LNCaP clone FGC (cell line): Measurements from ENCODE around the gene UBE2K.
"Not testable (repeated sequence)": the region's sequence is repeated elsewhere in the genome, so short reads cannot be mapped to it uniquely, and the experiment has no call there.

ENCODE experiments used
- DNase-seq: peaks from one replicate; pipeline ENCODE4 v3.0.0-alpha.2; 2011; ENCODE audit warnings: low read depth
- H3K4me3 ChIP-seq: 2 replicates; pipeline ENCODE4 v1.5.1; 2011; ENCODE audit warnings: mild to moderate bottlenecking, low read depth, low read length, control low read depth
- TF ChIP-seq, protein P1 (sequence below): IDR thresholded peaks from 2 replicates; pipeline ENCODE4 v1.5.1; 2012; ENCODE audit warnings: mild to moderate bottlenecking; ENCODE audit not compliant: control insufficient read depth, insufficient read depth; ENCODE audit errors: extremely low read depth

UBE2K gene

DNA sequence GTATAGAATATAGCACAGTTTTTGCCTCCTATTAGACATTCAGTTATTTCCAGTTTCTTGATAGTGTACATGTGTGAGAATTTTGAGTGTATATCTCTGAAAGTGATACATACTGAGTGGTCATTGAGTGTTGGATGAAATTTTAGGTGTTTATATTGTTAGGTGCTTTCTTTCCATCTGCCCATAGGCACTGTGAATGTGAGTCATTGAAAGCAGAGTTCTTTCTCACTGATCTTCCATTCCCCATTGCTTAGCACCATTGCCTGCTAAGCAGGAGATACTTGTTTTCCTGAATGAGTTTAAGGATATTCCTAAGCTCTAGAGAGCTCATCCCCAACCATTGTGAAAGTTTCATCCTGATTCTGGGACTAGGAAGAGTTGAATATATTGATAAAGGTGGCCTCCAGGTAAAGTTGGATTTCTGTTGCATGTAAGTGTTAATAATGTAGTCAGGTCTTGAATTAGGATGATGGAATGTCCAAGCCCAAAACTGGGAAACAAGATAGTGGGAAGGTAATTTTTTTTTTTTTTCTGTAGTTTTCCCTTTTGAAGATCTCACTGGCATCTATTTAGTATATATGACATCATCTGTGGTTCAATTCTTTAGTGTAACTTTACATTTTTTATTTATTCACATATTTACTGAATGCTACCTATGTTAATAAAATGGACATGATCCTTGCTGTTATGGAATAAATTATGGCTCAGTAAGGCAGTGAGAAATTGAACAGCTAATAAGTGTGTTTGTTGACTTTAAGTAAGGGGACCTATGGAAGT, 22.1 kb downstream of the UBE2K start:
- no peak overlapping the region for H3K4me3 ChIP-seq
- no peak for DNase-seq
- TF ChIP-seq, protein P1, sequence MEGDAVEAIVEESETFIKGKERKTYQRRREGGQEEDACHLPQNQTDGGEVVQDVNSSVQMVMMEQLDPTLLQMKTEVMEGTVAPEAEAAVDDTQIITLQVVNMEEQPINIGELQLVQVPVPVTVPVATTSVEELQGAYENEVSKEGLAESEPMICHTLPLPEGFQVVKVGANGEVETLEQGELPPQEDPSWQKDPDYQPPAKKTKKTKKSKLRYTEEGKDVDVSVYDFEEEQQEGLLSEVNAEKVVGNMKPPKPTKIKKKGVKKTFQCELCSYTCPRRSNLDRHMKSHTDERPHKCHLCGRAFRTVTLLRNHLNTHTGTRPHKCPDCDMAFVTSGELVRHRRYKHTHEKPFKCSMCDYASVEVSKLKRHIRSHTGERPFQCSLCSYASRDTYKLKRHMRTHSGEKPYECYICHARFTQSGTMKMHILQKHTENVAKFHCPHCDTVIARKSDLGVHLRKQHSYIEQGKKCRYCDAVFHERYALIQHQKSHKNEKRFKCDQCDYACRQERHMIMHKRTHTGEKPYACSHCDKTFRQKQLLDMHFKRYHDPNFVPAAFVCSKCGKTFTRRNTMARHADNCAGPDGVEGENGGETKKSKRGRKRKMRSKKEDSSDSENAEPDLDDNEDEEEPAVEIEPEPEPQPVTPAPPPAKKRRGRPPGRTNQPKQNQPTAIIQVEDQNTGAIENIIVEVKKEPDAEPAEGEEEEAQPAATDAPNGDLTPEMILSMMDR: no peak

DNA sequence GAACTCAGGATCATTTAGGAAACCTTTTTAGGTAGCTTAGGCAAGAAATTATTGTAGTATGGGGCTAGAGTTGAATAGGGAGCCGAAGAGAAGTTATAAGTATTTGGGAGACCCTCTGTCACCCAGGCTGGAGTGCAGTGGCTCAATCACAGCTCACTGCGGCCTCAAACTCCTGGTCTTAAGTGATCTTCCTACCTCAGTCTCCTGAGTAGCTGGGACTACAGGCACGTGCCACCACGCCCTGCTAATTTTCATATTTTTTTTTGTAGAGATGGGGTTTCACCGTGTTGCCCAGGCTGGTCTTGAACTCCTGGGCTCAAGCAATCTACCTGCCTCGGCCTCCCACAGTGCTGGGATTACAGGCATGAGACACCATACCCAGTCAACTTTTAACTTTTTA, 23.3 kb downstream of the UBE2K start:
- not testable (repeated sequence) for DNase-seq, H3K4me3 ChIP-seq

DNA sequence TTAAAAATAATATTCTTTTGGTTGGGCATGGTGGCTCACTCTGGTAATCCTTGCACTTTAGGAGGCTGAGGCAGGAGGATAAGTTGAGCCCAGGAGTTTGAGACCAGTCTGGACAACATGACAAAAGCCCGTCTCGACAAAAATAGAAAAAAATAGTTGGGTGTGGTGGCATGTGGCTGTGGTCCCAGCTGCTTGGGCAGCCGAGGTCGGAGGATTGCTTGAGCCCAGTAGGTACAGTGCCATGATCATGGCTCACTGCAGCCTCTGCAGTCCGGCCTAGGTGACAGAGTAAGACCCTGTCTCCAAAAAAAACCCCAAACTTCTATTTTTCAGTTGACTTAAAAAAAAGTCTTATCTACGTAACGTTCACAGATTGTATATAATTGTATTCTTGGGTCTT, 23.9 kb downstream of the UBE2K start:
- TF ChIP-seq, protein P1: no peak
- no peak for DNase-seq

DNA sequence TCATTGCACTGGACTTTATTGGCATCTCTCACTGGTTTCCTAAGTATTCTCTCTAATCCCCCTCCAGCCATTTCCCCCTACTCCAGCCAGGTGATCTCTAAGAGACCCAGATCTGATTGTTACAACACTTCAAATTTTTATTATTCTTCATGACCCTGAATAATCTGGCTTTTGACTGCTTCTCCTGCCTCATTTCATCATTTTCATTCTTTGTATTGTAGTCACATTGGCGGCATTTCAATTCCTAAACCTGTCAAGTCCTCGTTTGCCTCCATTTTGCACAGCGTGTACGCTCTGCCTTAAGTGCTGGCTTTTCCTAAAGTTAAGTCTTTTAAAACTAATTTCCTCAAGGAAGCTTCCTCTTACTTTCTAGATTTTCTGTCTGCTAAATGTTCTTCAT, 31.6 kb downstream of the UBE2K start:
- H3K4me3 ChIP-seq: no peak overlapping the region
- no peak for DNase-seq
- TF ChIP-seq, protein P1: no peak

More for the DNA sequence above, 23.9 kb downstream of the UBE2K start:
- no peak overlapping the region for H3K4me3 ChIP-seq

DNA sequence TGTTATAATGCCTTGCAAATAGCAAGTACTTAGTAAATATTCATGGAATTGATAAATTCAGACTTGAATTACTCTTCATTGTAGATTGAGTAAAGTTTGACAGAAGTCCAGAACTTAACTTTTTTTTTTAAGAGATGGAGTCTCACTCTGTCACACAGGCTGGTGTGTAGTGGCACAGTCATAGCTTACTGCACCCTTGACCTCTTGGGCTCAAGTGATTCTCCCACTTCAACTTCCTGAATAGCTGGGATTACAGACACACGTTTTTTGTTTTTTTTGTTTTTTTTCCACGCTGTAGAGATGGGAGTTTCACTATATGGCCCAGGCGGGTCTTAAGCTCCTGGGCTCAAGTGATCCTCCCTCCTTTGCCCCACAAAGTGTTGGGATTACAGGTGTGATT, 32.1 kb downstream of the UBE2K start:
- TF ChIP-seq, protein P1: no peak
- no peak for DNase-seq
- no peak overlapping the region for H3K4me3 ChIP-seq

DNA sequence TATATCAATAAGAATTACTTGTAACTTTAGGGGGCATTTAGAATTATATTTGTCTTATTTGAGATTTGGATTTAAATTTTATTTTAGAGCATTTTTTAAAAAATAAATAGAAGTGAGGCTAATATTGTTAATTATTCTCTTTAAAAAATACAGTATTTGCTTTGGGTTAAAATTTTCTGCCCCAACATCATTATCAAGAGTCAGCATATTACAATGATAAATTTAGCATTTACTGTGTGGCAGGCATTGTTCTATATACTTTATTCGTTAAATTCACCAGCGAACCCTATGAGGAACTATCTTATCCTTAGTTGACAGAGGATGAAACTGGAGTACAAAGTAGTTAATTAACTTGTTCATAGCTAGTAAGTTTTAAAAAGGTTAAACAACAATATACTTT, 34.0 kb downstream of the UBE2K start:
- H3K4me3 ChIP-seq: no peak overlapping the region
- DNase-seq: no peak
- TF ChIP-seq, protein P1: no peak

DNA sequence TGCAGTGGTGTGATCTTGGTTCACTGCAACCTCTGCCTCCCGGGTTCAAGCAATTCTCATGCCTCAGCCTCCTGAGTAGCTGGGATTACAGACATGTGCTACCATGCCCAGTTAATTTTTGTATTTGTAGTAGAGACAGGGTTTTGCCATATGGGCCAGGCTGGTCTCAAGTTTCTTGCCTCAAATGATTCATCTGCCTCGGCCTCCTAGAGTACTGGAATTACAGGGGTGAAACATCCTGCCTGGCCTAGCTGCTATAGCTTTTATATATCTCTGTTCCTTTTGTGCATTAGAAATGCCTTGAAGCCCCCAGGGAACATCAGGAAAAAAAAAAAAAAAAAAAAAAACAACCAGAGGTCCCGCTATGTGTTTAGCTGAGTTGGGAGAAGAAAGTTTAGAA, 34.8 kb downstream of the UBE2K start:
- DNase-seq: no peak
- TF ChIP-seq, protein P1: no peak
- H3K4me3 ChIP-seq: no peak overlapping the region

DNA sequence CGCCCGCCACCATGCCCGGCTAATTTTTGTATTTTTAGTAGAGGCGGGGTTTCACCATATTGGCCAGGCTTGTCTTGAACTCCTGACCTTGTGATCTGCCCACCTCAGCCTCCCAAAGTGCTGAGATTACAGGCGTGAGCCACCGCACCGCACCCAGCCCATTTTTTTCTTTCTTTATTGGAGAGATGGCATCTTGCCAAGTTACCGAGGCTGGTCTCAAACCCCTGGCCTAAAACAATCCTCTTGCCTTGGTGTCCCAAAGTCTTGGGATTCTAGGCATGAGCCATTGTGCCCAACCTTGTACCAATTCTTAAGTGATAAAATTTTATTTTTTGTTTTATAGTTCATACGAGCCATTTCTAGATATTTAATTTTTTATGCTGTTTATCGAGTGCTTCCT, 41.7 kb downstream of the UBE2K start:
- DNase-seq, H3K4me3 ChIP-seq: not testable (repeated sequence)
